Liver (tissue), 9 donors: ENCODE data around the gene SPTBN1. TPM values are rescaled to one million over a fixed set of nuclear protein-coding genes. Genes with fewer than 3 reads are reported as not detected.

ENCODE experiments used
- DNase-seq: peaks from one replicate; pipeline ENCODE4 v3.0.0-alpha.2; 2017; ENCODE audit warnings: low spot score
- H3K27ac ChIP-seq, 2 donors: one replicate each; pipeline ENCODE4 v1.7.0; 2013; ENCODE audit warnings: inconsistent platforms in 2 of 2, low read length in 2 of 2, control low read depth in 1 of 2, low read depth in 1 of 2, mild to moderate bottlenecking in 1 of 2
- H3K27me3 ChIP-seq, 4 donors: one replicate each; pipeline versions ENCODE4 v1.6.1 to v1.7.0; 2013; ENCODE audit warnings: low read length in 3 of 4, inconsistent platforms in 1 of 4, mild to moderate bottlenecking in 1 of 4, moderate library complexity in 1 of 4; ENCODE audit not compliant: control insufficient read depth in 4 of 4, insufficient read depth in 4 of 4
- H3K36me3 ChIP-seq, 4 donors: one replicate each; pipeline versions ENCODE4 v1.6.1 to v1.7.0; 2013; ENCODE audit warnings: low read length in 3 of 4, mild to moderate bottlenecking in 3 of 4, low read depth in 1 of 4, moderate library complexity in 1 of 4; ENCODE audit not compliant: control insufficient read depth in 4 of 4, insufficient read depth in 3 of 4
- H3K4me1 ChIP-seq, 4 donors: one replicate each; pipeline versions ENCODE4 v1.6.1 to v1.7.0; 2013; ENCODE audit warnings: low read length in 3 of 4, mild to moderate bottlenecking in 3 of 4, moderate library complexity in 1 of 4; ENCODE audit not compliant: control insufficient read depth in 4 of 4, insufficient read depth in 4 of 4
- H3K4me3 ChIP-seq, 3 donors: one replicate each; pipeline versions ENCODE4 v1.6.1 to v1.7.0; 2013; ENCODE audit warnings: low read length in 3 of 3, control low read depth in 1 of 3, low read depth in 1 of 3, mild to moderate bottlenecking in 1 of 3
- H3K9ac ChIP-seq, 2 donors: one replicate each; pipeline ENCODE4 v1.7.0; 2013; ENCODE audit warnings: low read length in 2 of 2, mild to moderate bottlenecking in 2 of 2, moderate library complexity in 2 of 2, control low read depth in 1 of 2, low read depth in 1 of 2
- H3K9me3 ChIP-seq, 4 donors: one replicate each; pipeline versions ENCODE4 v1.6.1 to v1.7.0; 2013; ENCODE audit warnings: low read length in 3 of 4; ENCODE audit not compliant: control insufficient read depth in 4 of 4
- CTCF ChIP-seq: fragments of 150-350 bp; IDR thresholded peaks from 2 replicates; pipeline ENCODE4 v1.5.1; 2017; ENCODE audit warnings: improper control_type of control experiment, low read depth, low read length; ENCODE audit not compliant: missing input control
- FOXA2 ChIP-seq: IDR thresholded peaks from 2 replicates; pipeline ENCODE4 v1.6.1; 2016; ENCODE audit warnings: antibody characterized with exemption
- GABPA ChIP-seq, 2 donors: IDR thresholded peaks in 1 of 2; conservative IDR thresholded peaks in 1 of 2; 2 replicates each; pipeline ENCODE4 v1.6.1; 2016; ENCODE audit warnings: antibody characterized with exemption in 2 of 2, mild to moderate bottlenecking in 1 of 2, moderate library complexity in 1 of 2
- HNF4A ChIP-seq, 2 donors: conservative IDR thresholded peaks; 2 replicates each; pipeline ENCODE4 v1.6.1; 2016; ENCODE audit warnings: antibody characterized with exemption in 2 of 2, mild to moderate bottlenecking in 2 of 2
- HNF4G ChIP-seq: IDR thresholded peaks from 2 replicates; pipeline ENCODE4 v1.6.1; 2016; ENCODE audit warnings: antibody characterized with exemption
- JUND ChIP-seq, 2 donors: IDR thresholded peaks; 2 replicates each; pipeline ENCODE4 v1.6.1; 2016; ENCODE audit warnings: antibody characterized with exemption in 2 of 2
- NR2F2 ChIP-seq: IDR thresholded peaks from 2 replicates; pipeline ENCODE4 v1.6.1; 2016; ENCODE audit warnings: antibody characterized with exemption
- RAD21 ChIP-seq, 2 donors: IDR thresholded peaks; 2 replicates each; pipeline ENCODE4 v1.6.1; 2016; ENCODE audit warnings: antibody characterized with exemption in 2 of 2, mild to moderate bottlenecking in 2 of 2
- RXRA ChIP-seq, 2 donors: IDR thresholded peaks; 2 replicates each; pipeline ENCODE4 v1.6.1; 2017 to 2018; ENCODE audit warnings: antibody characterized with exemption in 2 of 2, mild to moderate bottlenecking in 1 of 2
- SP1 ChIP-seq: IDR thresholded peaks from 2 replicates; pipeline ENCODE4 v1.6.1; 2018; ENCODE audit warnings: antibody characterized with exemption, mild to moderate bottlenecking
- TAF1 ChIP-seq: conservative IDR thresholded peaks from 2 replicates; pipeline ENCODE4 v1.6.1; 2016; ENCODE audit warnings: antibody characterized with exemption, mild to moderate bottlenecking
- YY1 ChIP-seq: IDR thresholded peaks from 2 replicates; pipeline ENCODE4 v1.6.1; 2016; ENCODE audit warnings: antibody characterized with exemption, mild to moderate bottlenecking
- WGBS: extraction: QIAGEN DNeasy Blood & Tissue Kit; methylation state at CpG from one replicate; pipeline ENCODE4 v1.1.7; 2013; 5-methylcytosine and 5-hydroxymethylcytosine counted together
- polyA plus RNA-seq, 2 donors: library from polyadenylated mRNA; stranded (reverse) in 1 of 2; unstranded in 1 of 2; fragments of 200-250 nt in 1 of 2; fragments of >200 nt in 1 of 2; fragmentation: Nextera tagmentation in 1 of 2; extraction: Ambion mirVana in 1 of 2; gene quantifications; one replicate each; pipeline versions ENCODE4 v1.2.1 to v1.2.3, GENCODE V29; 2013 to 2015
- total RNA-seq, 2 donors: library from RNA; depleted of rRNA; stranded (reverse); fragments of >200 nt; gene quantifications; one replicate each; pipeline ENCODE4 v1.2.3, GENCODE V29; 2014
- TF ChIP-seq, protein P1 (sequence below): IDR thresholded peaks from 2 replicates; pipeline ENCODE4 v1.6.1; 2016; ENCODE audit warnings: antibody characterized with exemption, mild to moderate bottlenecking
- TF ChIP-seq, protein P2 (sequence below): IDR thresholded peaks from 2 replicates; pipeline ENCODE4 v1.6.1; 2016; ENCODE audit warnings: antibody characterized with exemption
- donor health status: healthy.
- donor health status: healthy.
- donor health status: healthy.
- donor health status: healthy.
- donor health status: healthy.

The SPTBN1 gene
- total and polyA plus RNA-seq, 4 donors, result 44.8 to 191 (median 75.9) TPM

- peaks cover 0 to 6% (median 1%) of the 10 kb centered on the region in 4 donors for H3K36me3 ChIP-seq
- no peaks in the 10 kb centered on the region for H3K9me3 ChIP-seq
- H3K9ac ChIP-seq, result no peak overlapping the region
- DNase-seq, result no peak
- peaks cover 10 to 63% (median 56%) of the 10 kb centered on the region in 4 donors for H3K4me1 ChIP-seq
- no peaks in the 10 kb centered on the region for H3K27me3 ChIP-seq
- 46% methylated on average over 3 of the region's 3 CpGs for WGBS
- H3K4me3 ChIP-seq, result no peak overlapping the region
- H3K27ac ChIP-seq, result peak overlapping the region in 1 of 2 donors; percentile 2
- peak; percentile 43 for TF ChIP-seq NR2F2
- TF ChIP-seq YY1, result peak; percentile 15
- TF ChIP-seq HNF4G, result peak; percentile 36
- no peak for TF ChIP-seq CTCF
- peak; percentile 18 to 20 for TF ChIP-seq RAD21 (IDR thresholded peaks at IDR 0.05)
- no peak for TF ChIP-seq TAF1
- TF ChIP-seq JUND (IDR thresholded peaks at IDR 0.05), result peak in 1 of 2 donors; percentile 10
- peak; percentile 70 to 73 for TF ChIP-seq HNF4A (conservative IDR thresholded peaks at IDR 0.05)
- TF ChIP-seq, protein P1, sequence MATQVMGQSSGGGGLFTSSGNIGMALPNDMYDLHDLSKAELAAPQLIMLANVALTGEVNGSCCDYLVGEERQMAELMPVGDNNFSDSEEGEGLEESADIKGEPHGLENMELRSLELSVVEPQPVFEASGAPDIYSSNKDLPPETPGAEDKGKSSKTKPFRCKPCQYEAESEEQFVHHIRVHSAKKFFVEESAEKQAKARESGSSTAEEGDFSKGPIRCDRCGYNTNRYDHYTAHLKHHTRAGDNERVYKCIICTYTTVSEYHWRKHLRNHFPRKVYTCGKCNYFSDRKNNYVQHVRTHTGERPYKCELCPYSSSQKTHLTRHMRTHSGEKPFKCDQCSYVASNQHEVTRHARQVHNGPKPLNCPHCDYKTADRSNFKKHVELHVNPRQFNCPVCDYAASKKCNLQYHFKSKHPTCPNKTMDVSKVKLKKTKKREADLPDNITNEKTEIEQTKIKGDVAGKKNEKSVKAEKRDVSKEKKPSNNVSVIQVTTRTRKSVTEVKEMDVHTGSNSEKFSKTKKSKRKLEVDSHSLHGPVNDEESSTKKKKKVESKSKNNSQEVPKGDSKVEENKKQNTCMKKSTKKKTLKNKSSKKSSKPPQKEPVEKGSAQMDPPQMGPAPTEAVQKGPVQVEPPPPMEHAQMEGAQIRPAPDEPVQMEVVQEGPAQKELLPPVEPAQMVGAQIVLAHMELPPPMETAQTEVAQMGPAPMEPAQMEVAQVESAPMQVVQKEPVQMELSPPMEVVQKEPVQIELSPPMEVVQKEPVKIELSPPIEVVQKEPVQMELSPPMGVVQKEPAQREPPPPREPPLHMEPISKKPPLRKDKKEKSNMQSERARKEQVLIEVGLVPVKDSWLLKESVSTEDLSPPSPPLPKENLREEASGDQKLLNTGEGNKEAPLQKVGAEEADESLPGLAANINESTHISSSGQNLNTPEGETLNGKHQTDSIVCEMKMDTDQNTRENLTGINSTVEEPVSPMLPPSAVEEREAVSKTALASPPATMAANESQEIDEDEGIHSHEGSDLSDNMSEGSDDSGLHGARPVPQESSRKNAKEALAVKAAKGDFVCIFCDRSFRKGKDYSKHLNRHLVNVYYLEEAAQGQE, result no peak
- peak; percentile 34 for TF ChIP-seq FOXA2
- TF ChIP-seq RXRA (IDR thresholded peaks at IDR 0.05), result peak; percentile 28 to 41
- TF ChIP-seq SP1, result peak; percentile 52
Measured at GRCh38 chr2:54609647-54610046, 153.5 kb downstream of the SPTBN1 start.

- no peak overlapping the region for H3K9ac ChIP-seq
- H3K27me3 ChIP-seq, result no peaks in the 10 kb centered on the region
- WGBS, result 79% methylated on average over 1 of the region's 1 CpG
- H3K27ac ChIP-seq, result no peak overlapping the region
- no peaks in the 10 kb centered on the region for H3K9me3 ChIP-seq
- TF ChIP-seq CTCF, result no peak
- TF ChIP-seq RXRA (IDR thresholded peaks at IDR 0.05), result no peak
- no peak for TF ChIP-seq GABPA (IDR thresholded peaks at IDR 0.05 in 1 of 2, conservative IDR thresholded peaks at IDR 0.05 in 1 of 2)
- no peak for TF ChIP-seq HNF4G
- no peak for TF ChIP-seq JUND (IDR thresholded peaks at IDR 0.05)
- no peak for TF ChIP-seq HNF4A (conservative IDR thresholded peaks at IDR 0.05)
- TF ChIP-seq, protein P2, sequence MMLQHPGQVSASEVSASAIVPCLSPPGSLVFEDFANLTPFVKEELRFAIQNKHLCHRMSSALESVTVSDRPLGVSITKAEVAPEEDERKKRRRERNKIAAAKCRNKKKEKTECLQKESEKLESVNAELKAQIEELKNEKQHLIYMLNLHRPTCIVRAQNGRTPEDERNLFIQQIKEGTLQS, result no peak
- no peak for TF ChIP-seq FOXA2
- no peak for DNase-seq
- no peak overlapping the region for H3K4me3 ChIP-seq
- peaks cover 7 to 57% (median 52%) of the 10 kb centered on the region in 4 donors for H3K4me1 ChIP-seq
- H3K36me3 ChIP-seq, result peaks cover 0 to 11% (median 7%) of the 10 kb centered on the region in 4 donors
Measured at GRCh38 chr2:54610700-54611099, 154.6 kb downstream of the SPTBN1 start.
